Right atrium auricular region (tissue), 2 donors: Measurements from ENCODE around the gene ZBP1. TPM values are rescaled to one million over a fixed set of nuclear protein-coding genes. Genes with fewer than 3 reads are reported as not detected.

Source experiments
- DNase-seq: peaks from one replicate; pipeline ENCODE4 v3.0.0-alpha.2; 2019; ENCODE audit warnings: low spot score
- H3K27ac ChIP-seq, 2 donors: fragments of 200-600 bp; sonication (generic); 1 replicate in 1 of 2; 2 replicates in 1 of 2; pipeline ENCODE4 v1.5.1; 2016 to 2019
- H3K27me3 ChIP-seq, 2 donors: fragments of 200-600 bp; sonication (generic); one replicate each; pipeline versions ENCODE4 v1.5.1 to v1.6.0; 2017 to 2019
- H3K36me3 ChIP-seq: fragments of 200-600 bp; sonication (generic); one replicate; pipeline ENCODE4 v1.5.1; 2016
- H3K4me1 ChIP-seq, 2 donors: fragments of 200-600 bp; sonication (generic); one replicate each; pipeline versions ENCODE4 v1.5.1 to v1.6.0; 2017 to 2019
- H3K4me3 ChIP-seq, 2 donors: fragments of 200-600 bp; sonication (generic); 1 replicate in 1 of 2; 2 replicates in 1 of 2; pipeline ENCODE4 v1.5.1; 2017 to 2019; ENCODE audit warnings: mild to moderate bottlenecking in 1 of 2, moderate library complexity in 1 of 2
- H3K9me3 ChIP-seq, 2 donors: fragments of 200-600 bp; sonication (generic); one replicate each; pipeline ENCODE4 v1.5.1; 2019
- CTCF ChIP-seq, 2 donors: fragments of 200-600 bp; sonication (generic); IDR thresholded peaks; one replicate each; pipeline ENCODE4 v1.5.1; 2019; ENCODE audit warnings: antibody characterized with exemption in 2 of 2
- total RNA-seq, 2 donors: library from RNA; depleted of rRNA; stranded (reverse); fragments of >200 nt; gene quantifications; one replicate each; pipeline ENCODE4 v1.1.0, GENCODE V29; 2016

Gene ZBP1
- total RNA-seq, 2 donors from 2014 or later, result not detected

GRCh38 chr20:57614490-57615444 is 5.5 kb downstream of the ZBP1 start:
- no peaks in the 10 kb centered on the region for H3K9me3 ChIP-seq
- peak; percentile 48 for DNase-seq
- H3K27me3 ChIP-seq, result no peaks in the 10 kb centered on the region
- H3K27ac ChIP-seq, result no peak overlapping the region
- no peaks in the 10 kb centered on the region for H3K4me1 ChIP-seq
- H3K4me3 ChIP-seq, result no peak overlapping the region
- H3K36me3 ChIP-seq, result no peaks in the 10 kb centered on the region
- no peak for TF ChIP-seq CTCF (IDR thresholded peaks at IDR 0.05)

- H3K27me3 ChIP-seq, result no peaks in the 10 kb centered on the region
- no peaks in the 10 kb centered on the region for H3K9me3 ChIP-seq
- no peak overlapping the region for H3K4me3 ChIP-seq
- H3K4me1 ChIP-seq, result no peaks in the 10 kb centered on the region
- no peak for TF ChIP-seq CTCF (IDR thresholded peaks at IDR 0.05)
- no peak overlapping the region for H3K27ac ChIP-seq
- DNase-seq, result no peak
- H3K36me3 ChIP-seq, result no peaks in the 10 kb centered on the region
These were observed 6.7 kb downstream of the ZBP1 start for GRCh38 chr20:57613481-57613921.

DNA sequence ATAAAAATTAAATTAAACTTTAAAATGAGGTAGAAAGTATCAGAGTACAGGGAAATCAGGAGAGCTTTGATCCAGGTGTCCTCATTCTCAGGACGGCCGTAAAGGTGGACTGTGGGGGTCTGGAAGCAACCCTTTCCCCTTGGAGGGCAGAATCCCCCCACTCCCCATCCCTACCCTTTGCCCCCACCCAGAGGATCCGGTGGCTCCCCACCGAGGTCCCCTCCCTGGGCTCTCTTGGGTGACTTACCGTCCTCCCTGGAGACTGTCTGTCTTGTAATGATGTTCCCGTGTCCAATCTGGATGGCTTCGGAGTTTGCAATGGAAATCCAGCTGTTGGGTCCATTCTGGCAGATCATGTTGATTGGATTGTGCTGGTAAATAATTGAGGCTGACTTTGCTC is 7.3 kb downstream of the ZBP1 start:
- TF ChIP-seq CTCF (IDR thresholded peaks at IDR 0.05), result no peak
- H3K4me3 ChIP-seq, result no peak overlapping the region
- no peaks in the 10 kb centered on the region for H3K9me3 ChIP-seq
- no peak overlapping the region for H3K27ac ChIP-seq
- H3K36me3 ChIP-seq, result no peaks in the 10 kb centered on the region
- H3K27me3 ChIP-seq, result no peaks in the 10 kb centered on the region
- no peaks in the 10 kb centered on the region for H3K4me1 ChIP-seq
- DNase-seq, result no peak

DNA sequence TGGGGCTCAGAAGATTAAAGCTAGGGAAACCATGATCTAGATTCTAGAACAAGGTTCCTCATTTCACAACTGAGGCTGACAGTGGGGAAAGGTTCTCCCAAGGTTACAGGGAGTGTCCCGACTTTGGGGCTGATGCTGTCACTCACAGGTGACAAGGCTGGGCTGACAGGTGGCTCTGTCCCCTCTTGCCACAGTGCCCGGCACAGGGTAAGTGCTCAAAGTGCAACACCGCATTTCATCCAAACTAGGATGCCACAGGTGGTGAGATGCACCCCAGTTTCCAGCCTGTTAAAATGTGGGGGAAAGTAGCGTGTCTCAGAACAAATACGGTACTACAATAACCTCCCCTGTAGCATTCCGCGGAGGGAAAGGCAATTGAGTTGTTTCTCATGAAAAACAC is 7.8 kb downstream of the ZBP1 start:
- no peaks in the 10 kb centered on the region for H3K9me3 ChIP-seq
- no peaks in the 10 kb centered on the region for H3K4me1 ChIP-seq
- no peak for DNase-seq
- H3K36me3 ChIP-seq, result no peaks in the 10 kb centered on the region
- H3K27me3 ChIP-seq, result no peaks in the 10 kb centered on the region
- H3K27ac ChIP-seq, result no peak overlapping the region
- no peak overlapping the region for H3K4me3 ChIP-seq
- no peak for TF ChIP-seq CTCF (IDR thresholded peaks at IDR 0.05)

DNA sequence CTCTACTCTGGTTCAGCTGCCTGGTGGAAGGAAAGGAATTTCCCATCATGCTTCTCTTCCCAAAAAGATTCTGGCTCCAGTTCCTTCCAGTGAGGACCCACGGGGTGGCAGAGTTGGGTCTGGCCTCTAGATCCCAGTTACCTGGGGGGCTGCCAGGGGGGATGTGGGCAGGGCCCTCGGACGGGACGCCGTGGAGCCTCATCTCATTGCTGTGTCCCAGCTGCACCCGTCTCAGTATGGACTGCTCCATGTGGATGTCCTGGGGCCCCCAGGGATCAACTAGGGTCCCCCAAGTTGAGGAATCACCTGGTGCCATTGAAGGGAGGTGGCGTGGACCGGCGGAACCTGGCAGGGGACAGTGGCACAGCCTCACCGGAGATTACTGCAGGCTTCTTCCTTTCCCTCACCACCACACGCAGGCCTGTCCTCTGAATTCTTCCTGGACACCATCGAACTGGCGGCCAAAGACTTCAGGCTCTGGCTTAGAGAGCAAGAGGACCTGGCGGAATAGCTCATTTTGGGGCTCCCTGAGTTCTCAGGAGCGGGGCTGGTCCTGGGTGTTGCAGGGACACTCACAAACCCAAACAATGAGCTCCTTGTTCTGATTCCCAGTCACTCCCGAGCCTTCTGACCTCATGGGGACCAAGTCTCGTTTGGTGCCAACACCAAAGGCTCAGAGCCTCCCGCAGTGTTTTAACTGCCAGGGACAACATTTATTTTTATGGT is 8.5 kb downstream of the ZBP1 start:
- Histone ChIP-seq H3K4me1 (no peaks in the 10 kb centered on the region), H3K4me3 (no peak overlapping the region), H3K9me3 (no peaks in the 10 kb centered on the region), H3K27me3 (no peaks in the 10 kb centered on the region), H3K27ac (no peak overlapping the region), H3K36me3 (no peaks in the 10 kb centered on the region)
- no peak for TF ChIP-seq CTCF (IDR thresholded peaks at IDR 0.05)
- DNase-seq, result no peak
